Activated CD4-positive, alpha-beta T cell treated with anti-CD3 and anti-CD28 coated beads, Interleukin-2, amount 50 U/mL, for 16 hours (primary cell): ENCODE data around the gene SYNJ1.
A peak's percentile ranks its signal among the peaks of the same experiment; 100 is the strongest.
"Not testable (repeated sequence)": the region's sequence is repeated elsewhere in the genome, so short reads cannot be mapped to it uniquely, and the experiment has no call there.

Experiments
- DNase-seq: peaks from one replicate; pipeline ENCODE4 v3.0.0-alpha.2; 2020

The SYNJ1 gene, protein sequence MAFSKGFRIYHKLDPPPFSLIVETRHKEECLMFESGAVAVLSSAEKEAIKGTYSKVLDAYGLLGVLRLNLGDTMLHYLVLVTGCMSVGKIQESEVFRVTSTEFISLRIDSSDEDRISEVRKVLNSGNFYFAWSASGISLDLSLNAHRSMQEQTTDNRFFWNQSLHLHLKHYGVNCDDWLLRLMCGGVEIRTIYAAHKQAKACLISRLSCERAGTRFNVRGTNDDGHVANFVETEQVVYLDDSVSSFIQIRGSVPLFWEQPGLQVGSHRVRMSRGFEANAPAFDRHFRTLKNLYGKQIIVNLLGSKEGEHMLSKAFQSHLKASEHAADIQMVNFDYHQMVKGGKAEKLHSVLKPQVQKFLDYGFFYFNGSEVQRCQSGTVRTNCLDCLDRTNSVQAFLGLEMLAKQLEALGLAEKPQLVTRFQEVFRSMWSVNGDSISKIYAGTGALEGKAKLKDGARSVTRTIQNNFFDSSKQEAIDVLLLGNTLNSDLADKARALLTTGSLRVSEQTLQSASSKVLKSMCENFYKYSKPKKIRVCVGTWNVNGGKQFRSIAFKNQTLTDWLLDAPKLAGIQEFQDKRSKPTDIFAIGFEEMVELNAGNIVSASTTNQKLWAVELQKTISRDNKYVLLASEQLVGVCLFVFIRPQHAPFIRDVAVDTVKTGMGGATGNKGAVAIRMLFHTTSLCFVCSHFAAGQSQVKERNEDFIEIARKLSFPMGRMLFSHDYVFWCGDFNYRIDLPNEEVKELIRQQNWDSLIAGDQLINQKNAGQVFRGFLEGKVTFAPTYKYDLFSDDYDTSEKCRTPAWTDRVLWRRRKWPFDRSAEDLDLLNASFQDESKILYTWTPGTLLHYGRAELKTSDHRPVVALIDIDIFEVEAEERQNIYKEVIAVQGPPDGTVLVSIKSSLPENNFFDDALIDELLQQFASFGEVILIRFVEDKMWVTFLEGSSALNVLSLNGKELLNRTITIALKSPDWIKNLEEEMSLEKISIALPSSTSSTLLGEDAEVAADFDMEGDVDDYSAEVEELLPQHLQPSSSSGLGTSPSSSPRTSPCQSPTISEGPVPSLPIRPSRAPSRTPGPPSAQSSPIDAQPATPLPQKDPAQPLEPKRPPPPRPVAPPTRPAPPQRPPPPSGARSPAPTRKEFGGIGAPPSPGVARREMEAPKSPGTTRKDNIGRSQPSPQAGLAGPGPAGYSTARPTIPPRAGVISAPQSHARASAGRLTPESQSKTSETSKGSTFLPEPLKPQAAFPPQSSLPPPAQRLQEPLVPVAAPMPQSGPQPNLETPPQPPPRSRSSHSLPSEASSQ (N-terminal part only)

GRCh38 chr21:32727687-32728455 lies at the start of gene SYNJ1:
Gene SYNJ1 (minus strand): TSS chr21:32728013. CDS start chr21:32726895, 1,118 bp downstream.
- peak; percentile 97 for DNase-seq

DNA sequence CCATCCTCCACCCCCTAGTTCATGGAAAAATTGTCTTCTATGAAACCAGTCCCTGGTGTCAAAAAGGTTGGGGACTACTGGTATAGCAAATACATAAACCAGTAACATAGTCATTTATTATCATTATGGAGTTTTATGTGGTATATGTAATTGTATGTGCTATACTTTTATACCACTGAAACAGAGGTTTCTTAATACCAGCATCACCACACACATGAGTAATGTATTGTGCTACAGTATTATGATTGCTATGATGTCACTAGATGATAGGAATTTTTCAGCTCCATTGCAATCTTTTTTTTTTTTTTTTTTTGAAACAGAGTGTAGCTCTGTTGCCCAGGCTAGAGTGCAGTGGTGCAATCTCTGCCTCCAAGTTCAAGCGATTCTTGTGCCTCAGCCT lies 49.5 kb upstream of the SYNJ1 start:
- no peak for DNase-seq

GRCh38 chr21:32776743-32777142 lies 48.9 kb upstream of the SYNJ1 start:
- DNase-seq = no peak

GRCh38 chr21:32773048-32773344 lies 45.2 kb upstream of the SYNJ1 start:
- not testable (repeated sequence) for DNase-seq

DNA sequence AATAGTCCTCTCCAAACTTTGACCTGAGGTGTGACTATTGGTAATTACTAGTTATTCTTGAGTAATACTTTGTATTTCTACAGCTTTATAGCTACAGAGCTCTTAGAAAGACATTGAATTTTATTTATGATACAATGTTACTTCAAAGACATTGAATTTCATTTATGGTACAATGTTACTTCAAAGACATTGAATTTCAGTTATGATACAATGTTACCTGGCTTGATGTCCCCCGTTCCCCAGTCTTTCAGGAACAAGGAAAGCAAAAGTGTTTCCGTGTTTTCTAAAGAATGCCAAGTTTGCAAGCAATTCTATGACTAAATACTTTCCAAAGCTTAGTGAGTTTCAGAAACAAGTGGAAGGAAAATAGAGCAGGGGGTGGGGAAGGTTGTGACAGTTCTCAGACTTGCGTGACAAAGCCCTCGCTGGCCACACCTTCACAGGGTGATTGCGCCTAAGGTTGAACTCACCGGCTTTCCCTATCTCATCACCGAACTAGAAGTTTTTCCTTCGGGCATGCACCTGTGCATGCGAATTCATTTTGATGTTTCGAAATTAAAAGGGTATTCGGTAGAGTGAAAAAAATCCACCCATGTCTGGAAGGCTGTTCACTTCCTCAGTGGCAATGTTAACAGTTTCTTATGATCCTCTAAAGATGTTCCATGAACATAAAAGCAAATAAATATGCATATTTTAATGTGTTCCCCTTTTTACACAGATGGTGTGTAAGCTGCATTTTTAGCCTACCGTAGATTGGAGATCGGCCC lies 44.7 kb upstream of the SYNJ1 start:
- DNase-seq = peak; percentile 70

DNA sequence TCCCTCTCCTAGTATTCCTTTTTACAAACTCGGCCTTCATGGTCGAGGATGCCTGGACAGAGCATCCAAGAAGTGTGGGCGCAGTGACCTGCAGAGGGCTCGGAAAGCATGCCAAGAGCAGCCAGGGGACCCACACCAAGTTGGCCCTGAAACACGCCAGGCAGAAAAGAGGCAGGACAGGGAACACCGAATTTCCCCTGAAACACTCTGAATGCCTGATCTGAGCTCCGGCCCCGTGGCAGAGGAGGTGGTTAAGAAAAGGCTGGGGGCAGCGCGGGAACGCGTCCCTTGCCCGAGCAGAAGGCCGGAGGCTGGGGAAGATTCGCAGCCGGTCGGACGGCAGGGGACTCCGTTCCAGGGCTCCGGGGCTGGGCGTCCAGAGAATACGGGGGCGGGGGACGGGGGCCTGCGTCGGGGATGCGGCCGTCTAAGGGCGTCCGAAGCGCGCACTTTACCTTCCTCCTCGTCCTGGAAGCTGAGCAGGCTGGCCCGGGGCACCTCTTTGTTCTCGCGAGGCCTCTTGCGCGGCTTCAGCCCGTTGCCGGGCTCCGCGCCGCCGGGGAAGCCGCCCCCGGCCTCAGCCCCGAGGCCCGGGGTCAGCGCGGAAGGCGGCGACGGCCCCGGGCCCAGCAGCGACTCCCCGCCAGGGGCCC lies 43.2 kb upstream of the SYNJ1 start:
- peak; percentile 55 for DNase-seq

DNA sequence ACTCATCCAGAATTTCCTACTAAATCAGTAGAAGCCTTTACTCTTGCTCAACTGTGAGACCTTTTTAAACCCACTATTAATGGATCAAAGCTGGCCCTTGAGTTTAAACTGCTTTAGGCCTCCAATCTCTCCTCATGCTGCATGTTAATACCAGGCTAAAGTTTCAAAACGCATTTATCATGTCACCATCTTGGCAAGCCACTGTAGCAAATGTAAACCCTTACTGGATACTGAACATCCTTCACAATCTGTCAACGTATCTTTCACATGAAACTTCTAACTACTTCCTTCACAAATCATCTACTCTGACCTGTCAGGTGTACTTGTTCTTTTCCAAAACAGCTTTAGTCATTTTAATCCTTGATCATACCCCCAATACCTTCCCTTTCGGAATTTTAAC lies 40.7 kb upstream of the SYNJ1 start:
- DNase-seq = peak; percentile 2

- DNase-seq = no peak
These were observed 37.2 kb upstream of the SYNJ1 start for GRCh38 chr21:32765058-32765457.

- DNase-seq = no peak
These were observed 36.4 kb upstream of the SYNJ1 start for GRCh38 chr21:32764186-32764585.

DNA sequence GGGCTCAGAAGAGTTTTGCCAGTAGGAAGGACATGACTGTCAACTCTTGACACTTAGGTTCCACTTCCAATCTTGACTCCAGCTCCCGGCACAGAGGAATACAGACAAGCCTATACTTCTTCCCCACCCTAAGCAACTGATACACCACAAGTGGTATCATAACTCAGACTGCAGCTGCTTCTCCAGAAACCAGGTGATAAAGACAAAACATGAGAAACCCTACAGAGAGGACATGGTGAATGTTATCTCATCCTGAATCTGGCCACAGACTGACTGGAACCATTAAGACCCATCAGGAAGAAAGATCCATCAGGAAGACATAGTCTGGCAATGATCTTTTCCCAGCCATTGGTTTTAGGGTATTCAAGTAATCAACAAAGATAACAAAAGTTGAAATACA lies 30.0 kb upstream of the SYNJ1 start:
- DNase-seq = no peak

- DNase-seq = no peak
These were observed 28.3 kb upstream of the SYNJ1 start for GRCh38 chr21:32756096-32756495.

- DNase-seq = no peak
These were observed 26.2 kb upstream of the SYNJ1 start for GRCh38 chr21:32753818-32754585.

DNA sequence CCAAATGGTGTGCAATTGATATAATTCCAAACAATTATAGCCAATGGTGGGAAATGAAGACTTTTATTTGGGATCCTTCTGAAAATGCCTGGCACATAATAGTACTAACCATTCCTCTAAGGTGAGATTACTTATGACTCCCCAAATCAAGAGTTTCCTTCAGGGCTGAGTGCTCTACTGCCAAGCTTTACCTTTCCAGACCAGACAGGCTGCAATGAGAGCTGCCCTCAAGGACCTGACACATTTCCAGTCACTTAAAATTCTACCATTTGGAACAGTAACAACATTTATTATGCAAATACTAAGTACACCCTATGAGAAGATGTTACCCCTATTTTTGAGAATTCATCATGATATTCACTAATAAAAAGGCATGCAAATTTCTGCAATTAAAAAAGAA lies 22.6 kb upstream of the SYNJ1 start:
- no peak for DNase-seq

GRCh38 chr21:32749662-32750061 lies 21.8 kb upstream of the SYNJ1 start:
- no peak for DNase-seq

GRCh38 chr21:32748529-32748928 lies 20.7 kb upstream of the SYNJ1 start:
- DNase-seq = no peak

DNA sequence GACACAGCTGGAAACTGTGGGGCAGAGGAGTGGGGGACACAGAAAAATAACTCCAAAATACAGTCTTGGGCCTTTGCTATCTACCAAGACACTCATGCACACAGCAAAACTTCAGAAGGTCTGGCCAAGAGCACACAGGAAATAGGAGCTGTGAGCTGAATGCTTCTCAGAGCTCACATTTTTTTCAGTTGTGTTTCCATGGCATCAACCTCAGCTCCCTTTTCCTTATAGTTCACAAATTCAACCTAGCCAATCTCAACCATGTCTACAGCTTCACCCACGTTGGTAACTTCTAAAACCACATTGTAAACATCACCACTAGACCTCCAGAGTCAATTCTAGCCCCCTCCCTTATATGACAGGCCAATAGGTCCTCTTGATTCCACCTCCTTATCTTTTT lies 19.6 kb upstream of the SYNJ1 start:
- DNase-seq = no peak

- DNase-seq = not testable (repeated sequence)
These were observed 18.9 kb upstream of the SYNJ1 start for GRCh38 chr21:32746711-32747110.

- DNase-seq = no peak
These were observed 14.6 kb upstream of the SYNJ1 start for GRCh38 chr21:32742396-32742795.

- no peak for DNase-seq
These were observed 13.5 kb upstream of the SYNJ1 start for GRCh38 chr21:32741336-32741735.

DNA sequence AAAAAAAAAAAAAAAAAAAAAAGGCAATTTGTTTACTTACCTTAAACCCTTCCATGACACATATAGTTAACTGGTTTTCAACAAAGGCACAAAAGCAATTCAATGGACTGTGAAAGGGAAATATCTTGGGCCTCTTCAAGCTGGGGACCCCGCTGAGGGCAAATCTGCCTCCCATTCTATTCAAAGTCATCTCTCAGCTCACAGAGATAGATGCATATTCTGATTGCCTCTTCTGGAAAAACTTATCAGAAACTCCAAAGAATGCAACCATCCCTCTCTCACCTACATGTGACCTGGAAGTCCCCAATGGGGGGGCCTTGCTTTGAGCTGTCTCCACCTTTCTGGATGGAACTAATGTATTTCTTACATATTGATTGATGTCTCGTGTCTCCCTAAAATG lies 12.1 kb upstream of the SYNJ1 start:
- DNase-seq = no peak
